ENCODE data around the gene SPN. TPM values are rescaled to one million over a fixed set of nuclear protein-coding genes. Genes with fewer than 3 reads are reported as not detected.
"Not testable (repeated sequence)": the region's sequence is repeated elsewhere in the genome, so short reads cannot be mapped to it uniquely, and the experiment has no call there.

Gene SPN
- total RNA-seq, 1 experiment from 2014 or later, result not detected

DNA sequence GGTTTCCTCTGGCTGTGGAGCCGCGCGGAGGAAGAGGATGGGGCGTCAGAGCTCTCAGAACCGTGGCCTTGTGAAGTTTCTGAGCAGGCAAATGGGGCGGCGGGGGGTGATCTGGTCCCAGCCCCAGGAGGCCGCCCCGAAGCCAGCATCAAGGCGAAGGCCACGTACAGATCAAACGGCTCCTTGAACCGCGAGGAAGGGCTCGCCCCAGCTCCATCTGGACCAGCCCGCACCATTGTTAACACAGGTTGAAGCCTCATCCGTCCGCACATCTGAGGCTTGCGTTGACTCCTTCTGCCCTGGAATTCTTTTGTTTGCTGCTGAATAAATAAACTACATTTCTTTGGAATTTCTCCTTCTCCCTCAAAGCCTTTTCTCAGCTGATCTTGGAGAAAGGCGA is 31.4 kb upstream of the SPN start:
- H3K9me3 Mint-ChIP-seq (ENCODE audit: unreplicated experiment); H3K9me3 ChIP-seq: not testable (repeated sequence)

DNA sequence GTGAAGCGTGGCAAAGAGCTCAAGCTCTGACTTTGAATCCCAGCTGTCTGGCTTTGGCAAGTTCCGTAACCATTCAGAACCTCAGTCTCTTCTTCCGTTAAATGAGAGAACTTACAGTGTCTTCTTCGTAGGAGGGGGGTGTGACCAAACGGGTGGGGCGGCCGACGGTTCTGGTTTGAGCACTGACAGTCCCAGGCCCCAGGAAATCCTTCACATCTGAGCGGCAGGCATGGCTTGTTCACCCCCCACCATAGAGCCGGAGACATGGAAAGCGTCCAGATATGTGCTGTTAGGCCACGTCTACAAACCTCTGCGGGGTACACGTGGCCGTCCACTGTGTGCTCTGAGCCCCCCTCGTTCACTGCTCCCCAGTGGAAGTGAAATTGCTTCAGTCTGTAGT is 27.1 kb upstream of the SPN start:
- H3K36me3 ChIP-seq (ENCODE audit: control insufficient read depth, insufficient read depth, low read length); BruUV-seq (replicated peaks); H3K4me3 ChIP-seq (ENCODE audit: low read depth, low read length); intact Hi-C loops (cut with micrococcal nuclease; ENCODE audit: unreplicated experiment); H3K27me3 Mint-ChIP-seq (ENCODE audit: insufficient read depth, unreplicated experiment); H3K4me1 Mint-ChIP-seq (ENCODE audit: low read depth, unreplicated experiment); H3K27me3 ChIP-seq (replicated peaks; ENCODE audit: control insufficient read depth, insufficient read depth, low read length); POLR2A ChIA-PET; H3K4me1 ChIP-seq; H3K9me3 ChIP-seq; H3K4me3 Mint-ChIP-seq (ENCODE audit: unreplicated experiment); CTCF ChIA-PET; H3K9me3 Mint-ChIP-seq (ENCODE audit: unreplicated experiment); H3K36me3 Mint-ChIP-seq (ENCODE audit: insufficient read depth, unreplicated experiment); H3K27ac Mint-ChIP-seq (ENCODE audit: unreplicated experiment); DNase-seq: not testable (repeated sequence)

More for the DNA sequence above, 31.4 kb upstream of the SPN start:
- DNase-seq, result peak in 1 of 2 experiments; percentile 37
- H3K27me3 ChIP-seq (replicated peaks; ENCODE audit: control insufficient read depth, insufficient read depth, low read length); H3K4me1 Mint-ChIP-seq (ENCODE audit: low read depth, unreplicated experiment); H3K27me3 Mint-ChIP-seq (ENCODE audit: insufficient read depth, unreplicated experiment); BruUV-seq (replicated peaks); H3K36me3 Mint-ChIP-seq (ENCODE audit: insufficient read depth, unreplicated experiment); CTCF ChIA-PET; POLR2A ChIA-PET; H3K4me3 ChIP-seq (ENCODE audit: low read depth, low read length); H3K4me1 ChIP-seq; intact Hi-C loops (cut with micrococcal nuclease; ENCODE audit: unreplicated experiment); H3K27ac Mint-ChIP-seq (ENCODE audit: unreplicated experiment); H3K36me3 ChIP-seq (ENCODE audit: control insufficient read depth, insufficient read depth, low read length); H3K4me3 Mint-ChIP-seq (ENCODE audit: unreplicated experiment): not testable (repeated sequence)

DNA sequence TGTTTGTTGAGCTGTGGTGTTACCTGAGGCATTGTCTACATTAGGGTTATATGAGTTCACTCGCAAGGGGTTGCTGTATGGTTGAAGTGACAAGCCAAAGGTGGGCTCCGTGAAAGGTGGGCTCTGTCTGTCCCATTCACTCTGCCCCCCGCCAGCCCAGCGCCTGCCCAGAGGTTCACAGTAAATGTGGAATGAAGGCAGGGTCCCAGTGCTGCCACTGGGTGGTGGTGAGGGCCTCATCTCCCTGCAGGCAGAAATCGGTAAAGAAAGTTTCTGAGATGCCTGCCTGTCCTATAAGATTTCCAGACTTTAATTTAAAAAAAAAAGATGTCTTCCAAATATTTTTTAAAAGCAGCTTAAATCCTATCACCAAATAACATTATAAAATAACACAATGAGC is 26.7 kb upstream of the SPN start:
- H3K4me3 ChIP-seq (ENCODE audit: low read depth, low read length); BruUV-seq (replicated peaks); CTCF ChIA-PET; H3K4me1 ChIP-seq; H3K27me3 Mint-ChIP-seq (ENCODE audit: insufficient read depth, unreplicated experiment); H3K9me3 Mint-ChIP-seq (ENCODE audit: unreplicated experiment); DNase-seq; POLR2A ChIA-PET; H3K4me3 Mint-ChIP-seq (ENCODE audit: unreplicated experiment); H3K27ac Mint-ChIP-seq (ENCODE audit: unreplicated experiment); H3K36me3 Mint-ChIP-seq (ENCODE audit: insufficient read depth, unreplicated experiment); H3K9me3 ChIP-seq; intact Hi-C loops (cut with micrococcal nuclease; ENCODE audit: unreplicated experiment); H3K36me3 ChIP-seq (ENCODE audit: control insufficient read depth, insufficient read depth, low read length); H3K27me3 ChIP-seq (replicated peaks; ENCODE audit: control insufficient read depth, insufficient read depth, low read length); H3K4me1 Mint-ChIP-seq (ENCODE audit: low read depth, unreplicated experiment): not testable (repeated sequence)

DNA sequence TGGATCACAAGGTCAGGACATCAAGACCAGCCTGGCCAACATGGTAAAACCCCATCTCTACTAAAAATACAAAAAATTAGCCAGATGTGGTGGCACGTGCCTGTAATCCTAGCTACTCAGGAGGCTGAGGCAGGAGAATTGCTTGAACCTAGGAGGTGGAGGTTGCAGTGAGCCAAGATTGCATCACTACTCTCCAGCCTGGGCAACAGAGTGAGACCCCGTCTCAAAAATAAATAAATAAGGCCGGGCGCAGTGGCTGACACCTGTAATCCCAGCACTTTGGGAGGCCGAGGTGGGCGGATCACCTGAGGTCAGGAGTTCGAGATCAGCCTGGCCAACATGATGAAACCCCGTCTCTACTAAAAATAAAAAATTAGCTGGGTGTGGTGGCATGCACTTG is 24.3 kb upstream of the SPN start:
- H3K9me3 ChIP-seq; POLR2A ChIA-PET; CTCF ChIA-PET; H3K4me3 ChIP-seq (ENCODE audit: low read depth, low read length); H3K4me3 Mint-ChIP-seq (ENCODE audit: unreplicated experiment); intact Hi-C loops (cut with micrococcal nuclease; ENCODE audit: unreplicated experiment); H3K4me1 ChIP-seq; H3K27me3 ChIP-seq (replicated peaks; ENCODE audit: control insufficient read depth, insufficient read depth, low read length); BruUV-seq (replicated peaks); H3K27me3 Mint-ChIP-seq (ENCODE audit: insufficient read depth, unreplicated experiment); H3K9me3 Mint-ChIP-seq (ENCODE audit: unreplicated experiment); DNase-seq; H3K36me3 Mint-ChIP-seq (ENCODE audit: insufficient read depth, unreplicated experiment); H3K36me3 ChIP-seq (ENCODE audit: control insufficient read depth, insufficient read depth, low read length); H3K27ac Mint-ChIP-seq (ENCODE audit: unreplicated experiment); H3K4me1 Mint-ChIP-seq (ENCODE audit: low read depth, unreplicated experiment): not testable (repeated sequence)

DNA sequence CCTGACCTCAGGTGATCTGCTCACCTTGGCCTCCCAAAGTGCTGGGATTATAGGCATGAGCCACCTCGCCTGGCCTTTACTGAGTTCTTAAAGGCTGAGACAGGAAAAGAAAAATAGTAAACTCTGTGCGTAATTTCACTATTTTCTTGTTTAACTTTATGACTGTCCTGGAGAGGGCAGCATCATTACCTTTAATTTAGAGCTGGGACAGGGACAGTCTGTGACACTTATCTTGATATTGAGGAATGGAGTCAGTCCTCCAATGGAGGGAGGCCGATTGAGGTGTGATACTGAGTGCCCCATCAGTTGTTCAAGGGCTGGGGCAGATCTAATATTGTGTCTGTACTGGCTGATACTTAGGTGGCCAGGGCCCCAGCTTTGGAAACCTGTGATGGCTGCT is 21.5 kb upstream of the SPN start:
- Mint-ChIP-seq H3K4me3 (ENCODE audit: unreplicated experiment) (no peak overlapping the region), H3K27ac (ENCODE audit: unreplicated experiment) (no peak overlapping the region), H3K27me3 (ENCODE audit: insufficient read depth, unreplicated experiment) (no peaks in the 10 kb centered on the region), H3K4me1 (ENCODE audit: low read depth, unreplicated experiment) (no peaks in the 10 kb centered on the region), H3K36me3 (ENCODE audit: insufficient read depth, unreplicated experiment) (no peaks in the 10 kb centered on the region), H3K9me3 (ENCODE audit: unreplicated experiment) (no peaks in the 10 kb centered on the region)
- ChIA-PET CTCF (interaction anchor here (0.6 to 1.3 kb wide), 3 partner anchors 38 to 59 kb away, joined by 3 to 5 read pairs (median 5); partner anchors contain the start of gene QPRT), POLR2A (no interaction called here)
- intact Hi-C loops (cut with micrococcal nuclease; ENCODE audit: unreplicated experiment), result no loop called here
- peaks cover 8% of the 10 kb centered on the region; the same call in 1 of the 2 replicates for H3K4me1 ChIP-seq
- BruUV-seq (replicated peaks), result no TSS peak
- TF ChIP-seq, protein P1, sequence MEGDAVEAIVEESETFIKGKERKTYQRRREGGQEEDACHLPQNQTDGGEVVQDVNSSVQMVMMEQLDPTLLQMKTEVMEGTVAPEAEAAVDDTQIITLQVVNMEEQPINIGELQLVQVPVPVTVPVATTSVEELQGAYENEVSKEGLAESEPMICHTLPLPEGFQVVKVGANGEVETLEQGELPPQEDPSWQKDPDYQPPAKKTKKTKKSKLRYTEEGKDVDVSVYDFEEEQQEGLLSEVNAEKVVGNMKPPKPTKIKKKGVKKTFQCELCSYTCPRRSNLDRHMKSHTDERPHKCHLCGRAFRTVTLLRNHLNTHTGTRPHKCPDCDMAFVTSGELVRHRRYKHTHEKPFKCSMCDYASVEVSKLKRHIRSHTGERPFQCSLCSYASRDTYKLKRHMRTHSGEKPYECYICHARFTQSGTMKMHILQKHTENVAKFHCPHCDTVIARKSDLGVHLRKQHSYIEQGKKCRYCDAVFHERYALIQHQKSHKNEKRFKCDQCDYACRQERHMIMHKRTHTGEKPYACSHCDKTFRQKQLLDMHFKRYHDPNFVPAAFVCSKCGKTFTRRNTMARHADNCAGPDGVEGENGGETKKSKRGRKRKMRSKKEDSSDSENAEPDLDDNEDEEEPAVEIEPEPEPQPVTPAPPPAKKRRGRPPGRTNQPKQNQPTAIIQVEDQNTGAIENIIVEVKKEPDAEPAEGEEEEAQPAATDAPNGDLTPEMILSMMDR (IDR thresholded peaks at IDR 0.05; ENCODE audit: insufficient read depth in 1 of 2, low read depth in 1 of 2, low read length in 1 of 2, severe bottlenecking in 1 of 2, unreplicated experiment in 1 of 2), result peak in 1 of 2 experiments; percentile 15
- H3K36me3 ChIP-seq (ENCODE audit: control insufficient read depth, insufficient read depth, low read length), result no peaks in the 10 kb centered on the region
- no peak overlapping the region for H3K4me3 ChIP-seq (ENCODE audit: low read depth, low read length)
- no peaks in the 10 kb centered on the region for H3K27me3 ChIP-seq (replicated peaks; ENCODE audit: control insufficient read depth, insufficient read depth, low read length)
- H3K9me3 ChIP-seq, result no peaks in the 10 kb centered on the region
- DNase-seq, result no peak
